GM12865 (cell line): ENCODE data around the gene FBXW7.

ENCODE experiments used
- DNase-seq: peaks from one replicate; pipeline ENCODE4 v3.0.0; 2010; ENCODE audit warnings: low read depth
- H3K4me3 ChIP-seq: 2 replicates; pipeline ENCODE4 v1.5.1; 2011; ENCODE audit warnings: mild to moderate bottlenecking, low read depth, low read length, control low read depth
- TF ChIP-seq, protein P1 (sequence below): IDR thresholded peaks from 2 replicates; pipeline ENCODE4 v1.5.1; 2011; ENCODE audit warnings: low read length, control low read depth, low read depth, inconsistent platforms; ENCODE audit not compliant: insufficient read depth; ENCODE audit errors: missing control alignments

The FBXW7 gene

DNA sequence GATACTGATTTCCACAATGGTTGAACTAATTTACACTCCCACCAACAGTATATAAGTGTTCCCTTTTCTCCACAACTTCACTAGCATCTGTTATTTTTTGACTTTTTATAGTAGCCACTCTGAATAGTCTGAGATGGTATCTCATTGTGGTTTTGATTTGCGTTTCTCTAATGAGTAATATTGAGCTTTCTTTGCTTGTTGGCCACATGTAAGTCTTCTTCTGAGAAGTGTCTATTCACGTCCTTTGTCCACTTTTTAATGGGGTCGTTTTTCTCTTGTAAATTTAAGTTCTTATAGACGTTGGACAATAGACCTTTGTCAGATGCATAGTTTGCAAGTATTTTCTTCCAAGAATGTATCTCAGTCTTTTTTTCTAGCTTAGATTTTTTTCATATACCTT lies 10.0 kb downstream of the FBXW7 start:
- no peak overlapping the region for H3K4me3 ChIP-seq
- TF ChIP-seq, protein P1, sequence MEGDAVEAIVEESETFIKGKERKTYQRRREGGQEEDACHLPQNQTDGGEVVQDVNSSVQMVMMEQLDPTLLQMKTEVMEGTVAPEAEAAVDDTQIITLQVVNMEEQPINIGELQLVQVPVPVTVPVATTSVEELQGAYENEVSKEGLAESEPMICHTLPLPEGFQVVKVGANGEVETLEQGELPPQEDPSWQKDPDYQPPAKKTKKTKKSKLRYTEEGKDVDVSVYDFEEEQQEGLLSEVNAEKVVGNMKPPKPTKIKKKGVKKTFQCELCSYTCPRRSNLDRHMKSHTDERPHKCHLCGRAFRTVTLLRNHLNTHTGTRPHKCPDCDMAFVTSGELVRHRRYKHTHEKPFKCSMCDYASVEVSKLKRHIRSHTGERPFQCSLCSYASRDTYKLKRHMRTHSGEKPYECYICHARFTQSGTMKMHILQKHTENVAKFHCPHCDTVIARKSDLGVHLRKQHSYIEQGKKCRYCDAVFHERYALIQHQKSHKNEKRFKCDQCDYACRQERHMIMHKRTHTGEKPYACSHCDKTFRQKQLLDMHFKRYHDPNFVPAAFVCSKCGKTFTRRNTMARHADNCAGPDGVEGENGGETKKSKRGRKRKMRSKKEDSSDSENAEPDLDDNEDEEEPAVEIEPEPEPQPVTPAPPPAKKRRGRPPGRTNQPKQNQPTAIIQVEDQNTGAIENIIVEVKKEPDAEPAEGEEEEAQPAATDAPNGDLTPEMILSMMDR, result no peak
- peak; percentile 49 for DNase-seq

- peak; percentile 37 for DNase-seq
- TF ChIP-seq, protein P1, result no peak
- H3K4me3 ChIP-seq, result no peak overlapping the region
Measured at GRCh38 chr4:152524427-152524826, 11.5 kb downstream of the FBXW7 start.

GRCh38 chr4:152523731-152524130 lies 12.2 kb downstream of the FBXW7 start:
- TF ChIP-seq, protein P1, result no peak
- DNase-seq, result no peak
- no peak overlapping the region for H3K4me3 ChIP-seq

GRCh38 chr4:152522754-152523153 lies 13.1 kb downstream of the FBXW7 start:
- TF ChIP-seq, protein P1, result no peak

GRCh38 chr4:152522245-152522644 lies 13.6 kb downstream of the FBXW7 start:
- TF ChIP-seq, protein P1, result no peak
- no peak overlapping the region for H3K4me3 ChIP-seq
- DNase-seq, result no peak

More at GRCh38 chr4:152522754-152523153, 13.1 kb downstream of the FBXW7 start:
- DNase-seq, result no peak
- H3K4me3 ChIP-seq, result no peak overlapping the region

- TF ChIP-seq, protein P1, result no peak
- H3K4me3 ChIP-seq, result no peak overlapping the region
- DNase-seq, result no peak
Measured at GRCh38 chr4:152516156-152516555, 19.7 kb downstream of the FBXW7 start.

- DNase-seq, result no peak
Measured at GRCh38 chr4:152515678-152516077, 20.2 kb downstream of the FBXW7 start.

More at GRCh38 chr4:152515678-152516077, 20.2 kb downstream of the FBXW7 start:
- TF ChIP-seq, protein P1, result no peak
- no peak overlapping the region for H3K4me3 ChIP-seq
